ENCODE data around the gene ABLIM1. TPM values are rescaled to one million over a fixed set of nuclear protein-coding genes. Genes with fewer than 3 reads are reported as not detected.

The ABLIM1 gene
- total RNA-seq, 1 experiment from 2014 or later, result 274 TPM

DNA sequence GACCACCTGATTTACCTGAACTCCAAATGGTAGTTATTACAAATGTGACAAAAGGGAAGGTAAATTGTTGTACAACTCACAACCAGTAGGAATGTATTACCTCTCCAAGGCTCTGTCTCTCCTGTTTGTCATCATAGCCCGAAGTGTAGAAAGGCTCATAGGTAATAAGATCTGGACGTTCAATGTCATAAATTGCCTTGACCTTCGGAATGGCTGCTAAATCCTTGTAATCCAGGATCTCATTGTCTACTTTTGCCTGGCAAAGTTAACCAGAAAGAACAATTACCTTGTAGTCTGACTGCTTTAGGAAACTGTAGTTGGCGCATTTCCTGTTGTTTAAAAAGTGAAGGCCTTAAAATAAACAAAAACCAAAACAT lies 185.2 kb downstream of the ABLIM1 start:
- in situ Hi-C loops (cut with HindIII; ENCODE audit: low pct_unique_long_range_greater_than_20kb, low sequenced_read_pairs) (no loop called here), intact Hi-C loops (cut with micrococcal nuclease; ENCODE audit: unreplicated experiment) (loop anchor here (5.0 to 10.0 kb wide), 3 partner anchors 162 to 314 kb away; no protein-coding TSS in a partner anchor)
- H3K4me3 ChIP-seq (ENCODE audit: low read depth in 2 of 2, low read length in 2 of 2), result no peak overlapping the region
- H3K4me1 ChIP-seq (ENCODE audit: control insufficient read depth, insufficient read depth, low read length), result peaks cover 21% of the 10 kb centered on the region
- H3K27me3 ChIP-seq (ENCODE audit: control insufficient read depth, insufficient read depth, low read length), result no peaks in the 10 kb centered on the region
- peak overlapping the region; percentile 20 for H3K27ac ChIP-seq (ENCODE audit: low read length)
- DNase-seq (ENCODE audit: low read depth, low spot score), result no peak
- H3K9me3 ChIP-seq (ENCODE audit: control insufficient read depth, insufficient read depth, low read depth, low read length), result no peaks in the 10 kb centered on the region
- TF ChIP-seq SIN3A (IDR thresholded peaks at IDR 0.05; ENCODE audit: borderline replicate concordance, insufficient read depth, low read depth, low read length) (no peak), POLR2AphosphoS5 (IDR thresholded peaks at IDR 0.05; ENCODE audit: low read depth, low read length) (no peak), TCF7L2 (IDR thresholded peaks at IDR 0.05; ENCODE audit: low read depth, low read length) (no peak)
- TF ChIP-seq, protein P1, sequence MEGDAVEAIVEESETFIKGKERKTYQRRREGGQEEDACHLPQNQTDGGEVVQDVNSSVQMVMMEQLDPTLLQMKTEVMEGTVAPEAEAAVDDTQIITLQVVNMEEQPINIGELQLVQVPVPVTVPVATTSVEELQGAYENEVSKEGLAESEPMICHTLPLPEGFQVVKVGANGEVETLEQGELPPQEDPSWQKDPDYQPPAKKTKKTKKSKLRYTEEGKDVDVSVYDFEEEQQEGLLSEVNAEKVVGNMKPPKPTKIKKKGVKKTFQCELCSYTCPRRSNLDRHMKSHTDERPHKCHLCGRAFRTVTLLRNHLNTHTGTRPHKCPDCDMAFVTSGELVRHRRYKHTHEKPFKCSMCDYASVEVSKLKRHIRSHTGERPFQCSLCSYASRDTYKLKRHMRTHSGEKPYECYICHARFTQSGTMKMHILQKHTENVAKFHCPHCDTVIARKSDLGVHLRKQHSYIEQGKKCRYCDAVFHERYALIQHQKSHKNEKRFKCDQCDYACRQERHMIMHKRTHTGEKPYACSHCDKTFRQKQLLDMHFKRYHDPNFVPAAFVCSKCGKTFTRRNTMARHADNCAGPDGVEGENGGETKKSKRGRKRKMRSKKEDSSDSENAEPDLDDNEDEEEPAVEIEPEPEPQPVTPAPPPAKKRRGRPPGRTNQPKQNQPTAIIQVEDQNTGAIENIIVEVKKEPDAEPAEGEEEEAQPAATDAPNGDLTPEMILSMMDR (IDR thresholded peaks at IDR 0.05), result no peak
- TF ChIP-seq, protein P2, sequence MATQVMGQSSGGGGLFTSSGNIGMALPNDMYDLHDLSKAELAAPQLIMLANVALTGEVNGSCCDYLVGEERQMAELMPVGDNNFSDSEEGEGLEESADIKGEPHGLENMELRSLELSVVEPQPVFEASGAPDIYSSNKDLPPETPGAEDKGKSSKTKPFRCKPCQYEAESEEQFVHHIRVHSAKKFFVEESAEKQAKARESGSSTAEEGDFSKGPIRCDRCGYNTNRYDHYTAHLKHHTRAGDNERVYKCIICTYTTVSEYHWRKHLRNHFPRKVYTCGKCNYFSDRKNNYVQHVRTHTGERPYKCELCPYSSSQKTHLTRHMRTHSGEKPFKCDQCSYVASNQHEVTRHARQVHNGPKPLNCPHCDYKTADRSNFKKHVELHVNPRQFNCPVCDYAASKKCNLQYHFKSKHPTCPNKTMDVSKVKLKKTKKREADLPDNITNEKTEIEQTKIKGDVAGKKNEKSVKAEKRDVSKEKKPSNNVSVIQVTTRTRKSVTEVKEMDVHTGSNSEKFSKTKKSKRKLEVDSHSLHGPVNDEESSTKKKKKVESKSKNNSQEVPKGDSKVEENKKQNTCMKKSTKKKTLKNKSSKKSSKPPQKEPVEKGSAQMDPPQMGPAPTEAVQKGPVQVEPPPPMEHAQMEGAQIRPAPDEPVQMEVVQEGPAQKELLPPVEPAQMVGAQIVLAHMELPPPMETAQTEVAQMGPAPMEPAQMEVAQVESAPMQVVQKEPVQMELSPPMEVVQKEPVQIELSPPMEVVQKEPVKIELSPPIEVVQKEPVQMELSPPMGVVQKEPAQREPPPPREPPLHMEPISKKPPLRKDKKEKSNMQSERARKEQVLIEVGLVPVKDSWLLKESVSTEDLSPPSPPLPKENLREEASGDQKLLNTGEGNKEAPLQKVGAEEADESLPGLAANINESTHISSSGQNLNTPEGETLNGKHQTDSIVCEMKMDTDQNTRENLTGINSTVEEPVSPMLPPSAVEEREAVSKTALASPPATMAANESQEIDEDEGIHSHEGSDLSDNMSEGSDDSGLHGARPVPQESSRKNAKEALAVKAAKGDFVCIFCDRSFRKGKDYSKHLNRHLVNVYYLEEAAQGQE (IDR thresholded peaks at IDR 0.05; ENCODE audit: insufficient read depth in 1 of 2, low read depth in 2 of 2, low read length in 1 of 2), result no peak
- CTCF ChIA-PET, result no interaction called here
- no peak for ATAC-seq
- BruUV-seq (replicated peaks), result TSS peak; percentile 19
- no peaks in the 10 kb centered on the region for H3K36me3 ChIP-seq (ENCODE audit: control insufficient read depth, insufficient read depth, low read length)
- POLR2A ChIA-PET, result no interaction called here

DNA sequence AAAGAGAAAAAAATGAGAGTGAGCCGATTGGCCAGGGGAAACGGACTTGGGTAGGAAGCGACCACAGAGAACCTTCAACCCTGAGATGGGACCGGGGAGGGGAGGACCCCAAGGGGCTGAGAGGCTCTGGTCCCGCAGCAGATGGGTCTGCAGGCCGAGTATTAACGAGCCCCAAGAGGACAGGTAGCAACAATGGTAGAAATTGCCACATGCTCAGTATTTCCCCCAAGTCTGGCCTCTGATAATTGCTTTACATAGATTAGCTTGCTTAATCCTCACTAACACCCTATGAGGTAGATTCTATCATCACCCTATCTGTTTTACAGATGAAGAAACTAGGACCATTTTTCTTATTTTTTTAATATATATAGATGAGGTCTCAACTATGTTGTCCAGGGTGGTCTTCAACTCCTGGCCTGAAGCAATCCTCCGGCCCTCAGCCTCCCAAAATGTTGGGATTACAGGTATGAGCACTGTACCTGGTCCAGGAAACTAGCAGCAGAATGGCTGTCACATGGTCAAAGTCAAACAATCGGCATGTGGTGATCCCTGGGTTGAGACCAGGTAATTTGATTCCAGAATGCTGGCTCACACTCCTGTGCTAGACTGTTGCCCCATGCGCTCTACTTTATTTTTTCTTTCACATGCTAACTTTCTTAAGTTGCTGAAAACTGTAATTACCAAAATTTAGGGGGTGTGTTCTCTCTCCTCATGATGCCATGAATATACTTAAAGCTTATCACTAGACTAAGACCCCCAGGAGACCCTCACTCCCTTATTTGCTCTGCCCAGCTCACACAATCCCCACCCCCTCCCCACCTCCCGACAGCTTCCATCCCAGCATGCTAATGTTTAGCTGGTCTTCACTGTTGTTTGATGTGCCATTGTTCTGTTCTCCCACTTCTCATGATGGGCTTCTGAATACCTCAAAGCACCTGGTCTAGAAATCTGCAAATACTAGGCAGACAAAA lies 185.9 kb downstream of the ABLIM1 start:
- Histone ChIP-seq H3K4me1 (ENCODE audit: control insufficient read depth, insufficient read depth, low read length) (peaks cover 21% of the 10 kb centered on the region), H3K27me3 (ENCODE audit: control insufficient read depth, insufficient read depth, low read length) (no peaks in the 10 kb centered on the region), H3K9me3 (ENCODE audit: control insufficient read depth, insufficient read depth, low read depth, low read length) (no peaks in the 10 kb centered on the region), H3K27ac (ENCODE audit: low read length) (peak overlapping the region; percentile 36), H3K4me3 (ENCODE audit: low read depth in 2 of 2, low read length in 2 of 2) (no peak overlapping the region), H3K36me3 (ENCODE audit: control insufficient read depth, insufficient read depth, low read length) (no peaks in the 10 kb centered on the region)
- no peak; the same call in 1 of the 2 replicates for TF ChIP-seq POLR2AphosphoS5 (IDR thresholded peaks at IDR 0.05; ENCODE audit: low read depth, low read length)
- TF ChIP-seq, protein P2 (IDR thresholded peaks at IDR 0.05; ENCODE audit: insufficient read depth in 1 of 2, low read depth in 2 of 2, low read length in 1 of 2), result no peak
- in situ Hi-C loops (cut with HindIII; ENCODE audit: low pct_unique_long_range_greater_than_20kb, low sequenced_read_pairs), result no loop called here
- ChIA-PET POLR2A (no interaction called here), CTCF (interaction anchor here (0.5 to 1.3 kb wide), 11 partner anchors 14 to 658 kb away, joined by 3 to 8 read pairs (median 3); no protein-coding TSS in a partner anchor)
- BruUV-seq (replicated peaks), result no TSS peak
- DNase-seq (ENCODE audit: low read depth, low spot score) (no peak), ATAC-seq (peak; percentile 33; the same call in 1 of the 2 replicates)
- intact Hi-C loops (cut with micrococcal nuclease; ENCODE audit: unreplicated experiment), result loop anchor here (5.0 to 10.0 kb wide), 3 partner anchors 163 to 315 kb away; no protein-coding TSS in a partner anchor

All from Panc1 (cell line).